Peyer's patch (tissue), 4 donors: ENCODE measurements around the gene GTF2A1L. TPM values are rescaled to one million over a fixed set of nuclear protein-coding genes. Genes with fewer than 3 reads are reported as not detected.
"Not testable (repeated sequence)": the region's sequence is repeated elsewhere in the genome, so short reads cannot be mapped to it uniquely, and the experiment has no call there.

Experiments used
- DNase-seq, 3 donors: peaks; one replicate each; pipeline ENCODE4 v3.0.0-alpha.2; 2017 to 2019
- H3K27ac ChIP-seq, 4 donors: fragments of 200-600 bp; sonication (generic); one replicate each; pipeline ENCODE4 v1.5.1; 2016 to 2019
- H3K27me3 ChIP-seq, 2 donors: fragments of 200-600 bp; sonication (generic); one replicate each; pipeline ENCODE4 v1.5.1; 2019
- H3K36me3 ChIP-seq, 3 donors: fragments of 200-600 bp; sonication (generic); one replicate each; pipeline ENCODE4 v1.5.1; 2016 to 2019
- H3K4me1 ChIP-seq, 4 donors: fragments of 200-600 bp; sonication (generic); one replicate each; pipeline ENCODE4 v1.5.1; 2016 to 2019
- H3K4me3 ChIP-seq, 4 donors: fragments of 200-600 bp; sonication (generic); 1 replicate in 3 of 4; 2 replicates in 1 of 4; pipeline ENCODE4 v1.5.1; 2016 to 2019; ENCODE audit warnings: mild to moderate bottlenecking in 1 of 4
- H3K9me3 ChIP-seq, 4 donors: fragments of 200-600 bp; sonication (generic); one replicate each; pipeline ENCODE4 v1.5.1; 2016 to 2019; ENCODE audit warnings: mild to moderate bottlenecking in 1 of 4
- POLR2A ChIP-seq, 2 donors: fragments of 450-650 bp; IDR thresholded peaks; one replicate each; pipeline ENCODE4 v1.5.1; 2017; ENCODE audit warnings: antibody characterized with exemption in 2 of 2, mild to moderate bottlenecking in 2 of 2, moderate library complexity in 2 of 2
- total RNA-seq, 4 donors: library from RNA; depleted of rRNA; stranded (reverse); fragments of >200 nt; gene quantifications; one replicate each; pipeline ENCODE4 v1.1.0, GENCODE V29; 2016
- TF ChIP-seq, protein P1 (sequence below), 6 experiments: fragments of 450-650 bp in 4 of 6; fragments of 200-600 bp in 2 of 6; sonication (generic) in 1 of 6; IDR thresholded peaks; one replicate each; pipeline ENCODE4 v1.5.1; 2017 to 2019; ENCODE audit warnings: antibody characterized with exemption in 6 of 6, mild to moderate bottlenecking in 3 of 6, moderate library complexity in 1 of 6

GTF2A1L gene
- total RNA-seq, 4 donors from 2014 or later = 0.94 to 11.6 TPM; not detected in 2

GRCh38 chr2:48693645-48694044 lies 76.0 kb downstream of the GTF2A1L start:
- no peak for DNase-seq
- Histone ChIP-seq H3K27me3 (no peaks in the 10 kb centered on the region), H3K4me1 (no peaks in the 10 kb centered on the region), H3K27ac (no peak overlapping the region), H3K9me3 (no peaks in the 10 kb centered on the region), H3K4me3 (no peak overlapping the region), H3K36me3 (no peaks in the 10 kb centered on the region)
- no peak for TF ChIP-seq POLR2A (IDR thresholded peaks at IDR 0.05)
- TF ChIP-seq, protein P1, sequence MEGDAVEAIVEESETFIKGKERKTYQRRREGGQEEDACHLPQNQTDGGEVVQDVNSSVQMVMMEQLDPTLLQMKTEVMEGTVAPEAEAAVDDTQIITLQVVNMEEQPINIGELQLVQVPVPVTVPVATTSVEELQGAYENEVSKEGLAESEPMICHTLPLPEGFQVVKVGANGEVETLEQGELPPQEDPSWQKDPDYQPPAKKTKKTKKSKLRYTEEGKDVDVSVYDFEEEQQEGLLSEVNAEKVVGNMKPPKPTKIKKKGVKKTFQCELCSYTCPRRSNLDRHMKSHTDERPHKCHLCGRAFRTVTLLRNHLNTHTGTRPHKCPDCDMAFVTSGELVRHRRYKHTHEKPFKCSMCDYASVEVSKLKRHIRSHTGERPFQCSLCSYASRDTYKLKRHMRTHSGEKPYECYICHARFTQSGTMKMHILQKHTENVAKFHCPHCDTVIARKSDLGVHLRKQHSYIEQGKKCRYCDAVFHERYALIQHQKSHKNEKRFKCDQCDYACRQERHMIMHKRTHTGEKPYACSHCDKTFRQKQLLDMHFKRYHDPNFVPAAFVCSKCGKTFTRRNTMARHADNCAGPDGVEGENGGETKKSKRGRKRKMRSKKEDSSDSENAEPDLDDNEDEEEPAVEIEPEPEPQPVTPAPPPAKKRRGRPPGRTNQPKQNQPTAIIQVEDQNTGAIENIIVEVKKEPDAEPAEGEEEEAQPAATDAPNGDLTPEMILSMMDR (IDR thresholded peaks at IDR 0.05) = no peak

- Histone ChIP-seq H3K27me3 (no peaks in the 10 kb centered on the region), H3K27ac (no peak overlapping the region), H3K4me3 (no peak overlapping the region), H3K9me3 (no peaks in the 10 kb centered on the region), H3K4me1 (no peaks in the 10 kb centered on the region), H3K36me3 (no peaks in the 10 kb centered on the region)
- no peak for DNase-seq
- TF ChIP-seq, protein P1 (IDR thresholded peaks at IDR 0.05) = no peak
- TF ChIP-seq POLR2A (IDR thresholded peaks at IDR 0.05) = no peak
These were observed 76.5 kb downstream of the GTF2A1L start for GRCh38 chr2:48694149-48694548.

DNA sequence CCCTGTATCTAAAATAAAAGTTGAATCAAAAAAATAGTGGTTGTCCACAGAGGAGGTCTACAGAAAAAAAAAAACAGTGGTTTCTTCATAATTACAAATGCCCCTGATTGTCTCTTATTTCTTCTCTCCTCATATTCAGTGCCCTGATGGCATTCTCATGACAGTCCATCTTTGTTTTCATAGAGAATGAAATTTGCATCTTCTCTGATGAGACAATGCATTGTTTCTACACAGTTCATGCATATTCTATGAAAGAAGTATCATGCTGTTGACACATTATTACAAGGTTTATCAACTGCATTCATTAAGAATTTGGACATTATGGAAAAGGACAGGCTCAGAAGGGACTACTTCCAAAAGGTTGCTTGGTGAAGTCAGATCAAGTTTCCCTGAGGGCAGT lies 78.3 kb downstream of the GTF2A1L start:
- H3K4me1 ChIP-seq = no peaks in the 10 kb centered on the region
- no peaks in the 10 kb centered on the region for H3K9me3 ChIP-seq
- no peaks in the 10 kb centered on the region for H3K36me3 ChIP-seq
- H3K27ac ChIP-seq = no peak overlapping the region
- TF ChIP-seq POLR2A (IDR thresholded peaks at IDR 0.05) = no peak
- TF ChIP-seq, protein P1 (IDR thresholded peaks at IDR 0.05) = no peak
- no peaks in the 10 kb centered on the region for H3K27me3 ChIP-seq
- no peak overlapping the region for H3K4me3 ChIP-seq
- DNase-seq = no peak

DNA sequence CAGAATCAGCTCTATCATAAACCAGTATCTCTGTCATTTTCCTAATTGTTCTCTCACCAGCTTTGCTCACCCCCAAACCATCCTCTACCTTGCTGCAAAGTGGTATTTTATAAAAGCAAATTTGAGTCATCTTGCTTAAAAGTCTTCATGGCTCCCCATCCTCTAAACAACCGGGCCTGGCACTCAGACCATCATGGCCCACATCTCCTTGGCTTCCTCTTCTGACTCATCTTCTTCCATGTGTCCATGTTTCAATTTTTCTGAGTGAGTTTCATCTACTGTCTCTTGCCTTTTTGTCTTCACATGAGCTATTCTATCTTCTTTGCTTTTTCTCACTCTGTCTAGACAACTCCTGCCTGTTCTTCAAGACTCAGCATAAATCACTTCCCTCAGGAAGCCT lies 79.2 kb downstream of the GTF2A1L start:
- no peaks in the 10 kb centered on the region for H3K36me3 ChIP-seq
- TF ChIP-seq POLR2A (IDR thresholded peaks at IDR 0.05) = no peak
- TF ChIP-seq, protein P1 (IDR thresholded peaks at IDR 0.05) = no peak

DNA sequence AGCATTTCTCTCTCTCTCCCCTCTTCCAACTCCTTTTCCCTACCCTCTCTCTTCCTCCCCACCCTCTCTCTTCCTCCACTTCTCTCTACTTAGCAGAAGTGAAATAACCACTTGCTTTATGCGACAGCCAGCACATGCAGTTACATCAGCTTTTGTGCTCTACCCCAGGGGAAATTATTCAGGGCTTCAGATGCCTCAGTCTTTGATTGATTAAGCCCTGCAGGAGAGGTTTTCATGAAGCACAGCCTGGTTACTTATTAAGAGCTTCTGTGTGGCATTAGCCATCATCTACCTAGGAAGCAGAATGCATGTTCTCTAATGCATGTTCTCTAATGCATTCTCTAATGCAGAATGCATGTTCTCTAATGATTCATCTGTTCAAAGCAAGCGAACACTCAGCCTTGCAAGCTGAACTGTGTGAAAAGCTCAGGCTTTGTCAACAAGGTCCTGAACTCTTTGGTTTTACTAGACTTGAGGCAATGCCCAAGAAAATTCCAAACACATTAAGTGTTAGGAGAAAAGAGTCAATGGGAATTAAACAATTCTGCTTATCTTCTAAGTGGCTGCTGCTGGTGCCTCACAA lies 81.8 kb downstream of the GTF2A1L start:
- Histone ChIP-seq H3K9me3 (no peaks in the 10 kb centered on the region), H3K4me1 (no peaks in the 10 kb centered on the region), H3K36me3 (no peaks in the 10 kb centered on the region), H3K4me3 (no peak overlapping the region), H3K27me3 (no peaks in the 10 kb centered on the region), H3K27ac (no peak overlapping the region)
- no peak for DNase-seq
- no peak for TF ChIP-seq POLR2A (IDR thresholded peaks at IDR 0.05)
- TF ChIP-seq, protein P1 (IDR thresholded peaks at IDR 0.05) = no peak

More for the DNA sequence above, 79.2 kb downstream of the GTF2A1L start:
- DNase-seq = no peak
- Histone ChIP-seq H3K27me3 (no peaks in the 10 kb centered on the region), H3K4me1 (no peaks in the 10 kb centered on the region), H3K4me3 (no peak overlapping the region), H3K9me3 (no peaks in the 10 kb centered on the region), H3K27ac (no peak overlapping the region)

GRCh38 chr2:48703621-48704020 lies 86.0 kb downstream of the GTF2A1L start:
- not testable (repeated sequence) for H3K27ac ChIP-seq, H3K4me3 ChIP-seq, H3K9me3 ChIP-seq, H3K27me3 ChIP-seq, DNase-seq, H3K4me1 ChIP-seq, H3K36me3 ChIP-seq
